22Rv1 (cell line): ENCODE measurements around the gene EEPD1.

Experiments
- ZFX ChIP-seq: fragments of 450-650 bp; IDR thresholded peaks from 2 replicates; pipeline ENCODE4 v1.6.1; 2017; ENCODE audit warnings: antibody characterized with exemption, borderline replicate concordance
- TF ChIP-seq, protein P1 (sequence below): fragments of 450-650 bp; IDR thresholded peaks from 2 replicates; pipeline ENCODE4 v1.5.1; 2017; ENCODE audit warnings: mild to moderate bottlenecking

GRCh38 chr7:36219429-36219828, 66.4 kb downstream of the EEPD1 start:
- TF ChIP-seq, protein P1, sequence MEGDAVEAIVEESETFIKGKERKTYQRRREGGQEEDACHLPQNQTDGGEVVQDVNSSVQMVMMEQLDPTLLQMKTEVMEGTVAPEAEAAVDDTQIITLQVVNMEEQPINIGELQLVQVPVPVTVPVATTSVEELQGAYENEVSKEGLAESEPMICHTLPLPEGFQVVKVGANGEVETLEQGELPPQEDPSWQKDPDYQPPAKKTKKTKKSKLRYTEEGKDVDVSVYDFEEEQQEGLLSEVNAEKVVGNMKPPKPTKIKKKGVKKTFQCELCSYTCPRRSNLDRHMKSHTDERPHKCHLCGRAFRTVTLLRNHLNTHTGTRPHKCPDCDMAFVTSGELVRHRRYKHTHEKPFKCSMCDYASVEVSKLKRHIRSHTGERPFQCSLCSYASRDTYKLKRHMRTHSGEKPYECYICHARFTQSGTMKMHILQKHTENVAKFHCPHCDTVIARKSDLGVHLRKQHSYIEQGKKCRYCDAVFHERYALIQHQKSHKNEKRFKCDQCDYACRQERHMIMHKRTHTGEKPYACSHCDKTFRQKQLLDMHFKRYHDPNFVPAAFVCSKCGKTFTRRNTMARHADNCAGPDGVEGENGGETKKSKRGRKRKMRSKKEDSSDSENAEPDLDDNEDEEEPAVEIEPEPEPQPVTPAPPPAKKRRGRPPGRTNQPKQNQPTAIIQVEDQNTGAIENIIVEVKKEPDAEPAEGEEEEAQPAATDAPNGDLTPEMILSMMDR: no peak
- no peak for TF ChIP-seq ZFX
